GM12865 (cell line): ENCODE data around the gene CNTN6.

ENCODE experiments used
- DNase-seq: peaks from one replicate; pipeline ENCODE4 v3.0.0; 2010; ENCODE audit warnings: low read depth
- H3K4me3 ChIP-seq: 2 replicates; pipeline ENCODE4 v1.5.1; 2011; ENCODE audit warnings: mild to moderate bottlenecking, low read depth, low read length, control low read depth
- TF ChIP-seq, protein P1 (sequence below): IDR thresholded peaks from 2 replicates; pipeline ENCODE4 v1.5.1; 2011; ENCODE audit warnings: low read length, control low read depth, low read depth, inconsistent platforms; ENCODE audit not compliant: insufficient read depth; ENCODE audit errors: missing control alignments

CNTN6 gene

GRCh38 chr3:1092771-1093170 is at the start of gene CNTN6:
Gene CNTN6 (plus strand): TSS chr3:1093024. CDS start chr3:1148009, 54,985 bp downstream.
- no peak within 1 kb of the TSS for H3K4me3 ChIP-seq
- TF ChIP-seq, protein P1, sequence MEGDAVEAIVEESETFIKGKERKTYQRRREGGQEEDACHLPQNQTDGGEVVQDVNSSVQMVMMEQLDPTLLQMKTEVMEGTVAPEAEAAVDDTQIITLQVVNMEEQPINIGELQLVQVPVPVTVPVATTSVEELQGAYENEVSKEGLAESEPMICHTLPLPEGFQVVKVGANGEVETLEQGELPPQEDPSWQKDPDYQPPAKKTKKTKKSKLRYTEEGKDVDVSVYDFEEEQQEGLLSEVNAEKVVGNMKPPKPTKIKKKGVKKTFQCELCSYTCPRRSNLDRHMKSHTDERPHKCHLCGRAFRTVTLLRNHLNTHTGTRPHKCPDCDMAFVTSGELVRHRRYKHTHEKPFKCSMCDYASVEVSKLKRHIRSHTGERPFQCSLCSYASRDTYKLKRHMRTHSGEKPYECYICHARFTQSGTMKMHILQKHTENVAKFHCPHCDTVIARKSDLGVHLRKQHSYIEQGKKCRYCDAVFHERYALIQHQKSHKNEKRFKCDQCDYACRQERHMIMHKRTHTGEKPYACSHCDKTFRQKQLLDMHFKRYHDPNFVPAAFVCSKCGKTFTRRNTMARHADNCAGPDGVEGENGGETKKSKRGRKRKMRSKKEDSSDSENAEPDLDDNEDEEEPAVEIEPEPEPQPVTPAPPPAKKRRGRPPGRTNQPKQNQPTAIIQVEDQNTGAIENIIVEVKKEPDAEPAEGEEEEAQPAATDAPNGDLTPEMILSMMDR = no peak
- no peak for DNase-seq

DNA sequence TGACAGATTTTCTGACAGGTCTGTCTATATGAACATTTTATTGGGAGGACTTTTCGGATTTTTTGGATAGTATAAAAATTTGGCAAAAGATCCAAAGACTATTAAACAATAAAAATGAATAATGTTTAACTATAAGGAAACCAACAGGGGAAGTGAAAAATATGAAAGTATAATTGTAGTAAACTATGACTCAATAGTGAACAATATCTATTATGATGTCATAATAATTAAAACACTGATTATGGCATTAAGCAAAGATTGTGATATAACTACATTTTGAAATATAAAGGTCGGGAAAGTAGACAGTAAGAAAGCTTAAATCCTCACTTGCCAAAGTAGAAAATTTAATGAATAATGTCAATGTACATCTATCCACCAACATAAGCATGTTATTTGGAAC is 44.3 kb upstream of the CNTN6 start:
- TF ChIP-seq, protein P1 = no peak
- DNase-seq = no peak
- no peak overlapping the region for H3K4me3 ChIP-seq

DNA sequence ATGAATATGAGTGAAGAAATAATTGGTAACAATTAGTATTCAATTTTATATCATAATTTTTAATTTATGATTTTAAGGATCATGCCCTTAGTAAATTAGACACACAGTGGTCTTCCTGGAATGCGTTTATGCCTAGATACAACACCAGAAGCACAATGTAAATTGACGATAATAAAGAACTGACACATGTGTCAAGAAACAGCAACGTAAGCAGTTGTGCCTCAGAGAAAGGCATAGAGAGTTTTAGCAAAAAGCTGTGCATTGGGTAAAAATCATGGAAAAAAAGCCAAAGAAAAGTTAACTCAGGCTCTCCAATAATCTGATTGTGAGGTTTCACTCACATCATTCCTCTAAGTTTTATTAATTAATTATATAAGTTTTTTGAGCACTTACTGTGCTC is 37.0 kb upstream of the CNTN6 start:
- TF ChIP-seq, protein P1 = no peak
- no peak overlapping the region for H3K4me3 ChIP-seq
- DNase-seq = no peak

DNA sequence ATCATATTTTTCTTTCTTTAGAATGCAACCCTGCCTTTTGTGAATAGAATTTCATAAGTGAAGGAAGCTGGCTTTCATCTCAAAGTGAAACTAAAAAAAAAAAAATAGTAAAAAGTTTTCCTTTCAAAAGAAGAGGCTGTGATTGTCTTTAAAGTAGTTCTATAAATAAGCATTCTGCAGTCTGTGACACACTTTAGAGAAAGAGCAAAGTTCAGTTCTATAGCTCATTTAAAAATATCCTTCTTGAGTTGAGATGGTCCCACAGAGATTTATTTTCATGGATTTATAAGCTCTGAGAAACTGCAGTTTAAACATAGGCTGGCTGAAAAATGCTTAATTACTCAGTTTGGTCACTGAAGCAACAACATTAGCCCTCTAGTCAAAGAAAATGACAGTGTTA is 36.1 kb upstream of the CNTN6 start:
- no peak overlapping the region for H3K4me3 ChIP-seq
- DNase-seq = no peak
- TF ChIP-seq, protein P1 = no peak

DNA sequence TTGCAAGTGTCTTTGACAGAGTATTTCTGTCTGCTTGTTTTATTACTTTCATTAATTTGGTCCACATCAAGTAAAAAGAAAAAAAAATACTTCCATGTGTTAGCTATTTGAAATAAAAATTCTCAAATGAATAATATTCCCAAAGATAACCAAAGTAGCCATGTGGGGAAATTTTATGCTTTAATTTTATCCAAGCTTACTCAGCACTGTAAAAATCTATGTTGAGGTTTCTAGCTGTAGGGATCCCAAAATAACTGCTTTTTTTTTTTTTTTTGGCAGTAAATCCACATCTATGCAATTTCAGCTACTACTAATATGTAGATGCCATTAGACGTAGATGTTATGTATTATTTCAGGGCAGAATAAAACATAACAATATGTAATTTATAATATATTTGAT is 35.4 kb upstream of the CNTN6 start:
- TF ChIP-seq, protein P1 = no peak
- no peak overlapping the region for H3K4me3 ChIP-seq
- no peak for DNase-seq

GRCh38 chr3:1068985-1069384 is 23.8 kb upstream of the CNTN6 start:
- TF ChIP-seq, protein P1 = no peak
- DNase-seq = no peak
- H3K4me3 ChIP-seq = no peak overlapping the region

DNA sequence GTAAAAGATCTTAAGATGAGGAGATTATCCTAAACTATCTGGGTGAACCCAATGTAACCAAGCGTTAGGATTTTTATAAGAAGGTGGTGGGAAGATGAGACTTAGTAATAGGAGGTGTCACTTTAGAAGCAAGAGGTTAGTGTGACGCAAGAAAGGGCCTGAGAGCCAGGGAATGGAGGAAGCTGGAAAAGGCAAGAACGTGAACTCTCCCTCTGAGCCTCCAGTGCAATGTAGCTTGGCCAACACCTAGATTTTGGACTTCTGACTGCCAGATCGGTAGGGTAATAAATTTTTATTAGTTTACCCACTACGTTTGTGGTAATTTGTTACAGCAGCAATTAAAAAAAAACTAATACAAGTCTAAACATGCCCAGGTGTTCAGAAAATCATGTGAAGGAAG is 20.8 kb upstream of the CNTN6 start:
- DNase-seq = no peak
- no peak overlapping the region for H3K4me3 ChIP-seq
- TF ChIP-seq, protein P1 = no peak
